Thyroid gland (tissue), 4 donors: ENCODE data around the gene TRIOBP.

Experiments
- CTCF ChIP-seq, 6 experiments: fragments of 200-600 bp in 3 of 6; fragments of 450-650 bp in 3 of 6; sonication (generic) in 3 of 6; IDR thresholded peaks; one replicate each; pipeline ENCODE4 v1.5.1; 2016 to 2019; ENCODE audit warnings: antibody characterized with exemption in 6 of 6, mild to moderate bottlenecking in 2 of 6, inconsistent platforms in 1 of 6, moderate library complexity in 1 of 6
- POLR2A ChIP-seq, 2 donors: fragments of 450-650 bp; IDR thresholded peaks; one replicate each; pipeline ENCODE4 v1.6.1; 2017; ENCODE audit warnings: antibody characterized with exemption in 2 of 2, mild to moderate bottlenecking in 2 of 2, moderate library complexity in 1 of 2

DNA sequence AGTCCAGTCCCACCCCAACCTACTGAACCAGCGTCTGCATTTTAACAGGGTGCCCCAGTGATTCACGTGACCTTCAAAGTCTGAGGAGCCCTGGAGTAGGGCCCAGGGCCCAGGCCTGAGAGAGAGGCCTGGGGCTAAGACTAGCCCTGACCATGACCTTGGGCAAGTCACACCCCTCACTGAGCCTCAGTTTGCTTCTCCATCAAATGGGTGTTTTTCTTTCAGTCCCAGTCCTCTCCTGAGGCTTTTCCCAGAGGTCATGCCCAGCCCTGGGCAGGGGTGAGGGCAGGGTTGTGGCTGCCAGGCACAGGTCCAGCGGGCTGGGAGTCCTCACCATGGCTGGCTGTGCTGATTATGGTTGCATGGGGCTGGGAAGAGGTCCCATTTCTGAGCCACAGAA lies 77.9 kb downstream of the TRIOBP start:
- TF ChIP-seq CTCF (IDR thresholded peaks at IDR 0.05) (no peak), POLR2A (IDR thresholded peaks at IDR 0.05) (no peak)
